HepG2 (cell line): Measurements from ENCODE around the gene JTB. TPM values are rescaled to one million over a fixed set of nuclear protein-coding genes. Genes with fewer than 3 reads are reported as not detected.

Experiments used
- EP300 ChIP-seq, 3 experiments: sonication (generic) in 1 of 3; formaldehyde crosslinking in 1 of 3; IDR thresholded peaks; 2 replicates each; pipeline versions ENCODE4 v1.5.1 to v1.6.1; 2011 to 2020; ENCODE audit warnings: low read depth in 2 of 3, low read length in 2 of 3, borderline replicate concordance in 1 of 3, improper control_type of control experiment in 1 of 3, mild to moderate bottlenecking in 1 of 3, missing genetic modification reagents in 1 of 3, moderate library complexity in 1 of 3
- MAFG ChIP-seq: sonication (generic); formaldehyde crosslinking; IDR thresholded peaks from 2 replicates; pipeline ENCODE4 v1.5.1; 2020; ENCODE audit warnings: mild to moderate bottlenecking, missing genetic modification reagents
- NCOA5 ChIP-seq: sonication (generic); formaldehyde crosslinking; IDR thresholded peaks from 2 replicates; pipeline ENCODE4 v1.4.0; 2020; ENCODE audit warnings: missing genetic modification reagents
- NONO ChIP-seq, 2 experiments: fragments of 450-650 bp in 1 of 2; sonication (generic) in 1 of 2; formaldehyde crosslinking in 1 of 2; IDR thresholded peaks in 1 of 2; conservative IDR thresholded peaks in 1 of 2; 2 replicates each; pipeline versions ENCODE4 v1.6.1 to v1.8.0; 2017 to 2022; ENCODE audit warnings: mild to moderate bottlenecking in 1 of 2, missing genetic modification reagents in 1 of 2, moderate library complexity in 1 of 2
- PAWR ChIP-seq: sonication (generic); formaldehyde crosslinking; IDR thresholded peaks from 2 replicates; pipeline ENCODE4 v1.4.0; 2020; ENCODE audit warnings: missing genetic modification reagents, mild to moderate bottlenecking, borderline replicate concordance
- RARG ChIP-seq: sonication (generic); formaldehyde crosslinking; IDR thresholded peaks from 2 replicates; pipeline ENCODE4 v1.4.0; 2020; ENCODE audit warnings: low read depth, mild to moderate bottlenecking, missing genetic modification reagents
- ZKSCAN5 ChIP-seq: sonication (generic); formaldehyde crosslinking; IDR thresholded peaks from 2 replicates; pipeline ENCODE4 v1.5.1; 2020; ENCODE audit warnings: mild to moderate bottlenecking, missing genetic modification reagents
- ZMYM3 ChIP-seq: sonication (generic); formaldehyde crosslinking; IDR thresholded peaks from 2 replicates; pipeline ENCODE4 v1.5.1; 2020; ENCODE audit warnings: mild to moderate bottlenecking, missing genetic modification reagents
- ZNF224 ChIP-seq: sonication (generic); formaldehyde crosslinking; IDR thresholded peaks from 2 replicates; pipeline ENCODE4 v1.5.0; 2020; ENCODE audit warnings: mild to moderate bottlenecking, missing genetic modification reagents
- ZNF232 ChIP-seq: sonication (generic); formaldehyde crosslinking; IDR thresholded peaks from 2 replicates; pipeline ENCODE4 v1.4.0; 2020; ENCODE audit warnings: missing genetic modification reagents, borderline replicate concordance
- ZNF589 ChIP-seq: sonication (generic); formaldehyde crosslinking; conservative IDR thresholded peaks from 2 replicates; pipeline ENCODE4 v1.8.0; 2022; ENCODE audit warnings: mild to moderate bottlenecking, moderate library complexity, missing genetic modification reagents
- polyA plus RNA-seq, 8 experiments: library from polyadenylated mRNA; depleted of rRNA in 3 of 8; stranded (reverse) in 7 of 8; unstranded in 1 of 8; fragments of >200 nt; fragmentation: Illumina TruSeq in 4 of 8; extraction: Trizol in 4 of 8; gene quantifications; 2 replicates each; pipeline versions ENCODE4 v1.2.1 to v1.2.3, GENCODE V29; 2011 to 2016; ENCODE audit warnings: low read depth in 4 of 8, missing spikeins in 1 of 8, mixed read lengths in 1 of 8; ENCODE audit not compliant: insufficient read depth in 1 of 8
- total RNA-seq, 5 experiments: library from RNA; depleted of rRNA; stranded (reverse); fragments of >200 nt; fragmentation: Illumina TruSeq; extraction: Trizol; gene quantifications; 2 replicates each; pipeline ENCODE4 v1.2.3, GENCODE V29; 2016; ENCODE audit warnings: low read depth in 1 of 5
- TF ChIP-seq, protein P1 (sequence below), 2 experiments: sonication (generic) in 1 of 2; formaldehyde crosslinking in 1 of 2; IDR thresholded peaks; 2 replicates each; pipeline versions ENCODE4 v1.6.1 to v1.9.0; 2014 to 2022; ENCODE audit warnings: antibody characterized with exemption in 1 of 2, borderline replicate concordance in 1 of 2, inconsistent platforms in 1 of 2, low read depth in 1 of 2, missing genetic modification reagents in 1 of 2
- TF ChIP-seq, protein P2 (sequence below): sonication (generic); formaldehyde crosslinking; conservative IDR thresholded peaks from 2 replicates; pipeline ENCODE4 v1.4.0; 2020; ENCODE audit warnings: missing genetic modification reagents
- TF ChIP-seq, protein P3 (sequence below): sonication (generic); formaldehyde crosslinking; IDR thresholded peaks from 2 replicates; pipeline ENCODE4 v1.8.0; 2022; ENCODE audit warnings: missing genetic modification reagents, mild to moderate bottlenecking, inconsistent platforms, borderline replicate concordance
- TF ChIP-seq, protein P4 (sequence below): sonication (generic); formaldehyde crosslinking; conservative IDR thresholded peaks from 2 replicates; pipeline ENCODE4 v1.4.0; 2020; ENCODE audit warnings: missing genetic modification reagents
- TF ChIP-seq, protein P5 (sequence below): sonication (generic); formaldehyde crosslinking; IDR thresholded peaks from 2 replicates; pipeline ENCODE4 v1.8.1; 2023; ENCODE audit warnings: missing genetic modification reagents, mild to moderate bottlenecking, borderline replicate concordance

JTB gene
- total and polyA plus RNA-seq, 2 of the 13 experiments (the other 11 are each of a cell fraction or from before 2014, with no cell fraction given): 96.7 to 99.2 TPM

DNA sequence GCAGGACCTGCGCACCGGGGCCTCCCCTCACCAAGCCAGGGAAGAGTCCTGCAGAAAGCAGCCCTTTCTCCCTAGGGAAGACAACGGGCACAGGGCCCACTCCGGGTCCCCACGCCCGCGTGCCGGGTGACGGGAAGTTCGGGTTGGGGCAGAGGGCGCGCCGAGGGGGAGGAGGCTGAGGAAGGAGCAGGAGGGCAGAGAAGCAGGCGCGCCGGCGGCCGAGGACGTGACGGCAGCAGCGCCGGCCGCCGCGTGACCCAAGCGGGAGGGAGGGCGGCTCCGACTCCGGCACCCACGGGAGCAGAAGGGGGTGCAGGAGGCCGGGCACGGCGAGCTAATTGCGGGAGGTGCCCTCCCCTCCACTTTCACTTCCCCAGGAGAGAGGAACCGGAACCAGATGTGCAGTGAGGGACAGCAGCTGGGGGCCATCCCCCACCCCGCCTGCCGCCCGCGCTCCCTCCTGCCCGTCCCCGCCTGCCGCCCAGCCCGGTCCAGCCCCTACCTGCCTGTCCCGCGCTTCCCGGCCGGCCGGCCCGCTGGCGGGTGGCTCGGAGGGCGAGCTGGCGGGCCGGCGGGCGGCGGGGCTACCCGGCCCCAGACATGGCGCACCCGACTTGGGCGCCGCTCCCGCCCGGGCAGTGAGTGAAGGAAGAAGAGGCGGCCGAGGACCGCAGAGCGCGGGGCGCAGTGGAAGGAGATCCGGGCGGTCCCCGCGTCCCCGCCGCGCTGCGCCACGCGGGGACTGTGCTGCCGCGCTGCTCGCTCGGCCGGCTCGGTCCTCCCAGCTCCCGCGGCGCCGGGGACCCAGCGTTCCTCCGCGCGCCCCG lies 31.5 kb downstream of the JTB start (continued):
- TF ChIP-seq, protein P1, sequence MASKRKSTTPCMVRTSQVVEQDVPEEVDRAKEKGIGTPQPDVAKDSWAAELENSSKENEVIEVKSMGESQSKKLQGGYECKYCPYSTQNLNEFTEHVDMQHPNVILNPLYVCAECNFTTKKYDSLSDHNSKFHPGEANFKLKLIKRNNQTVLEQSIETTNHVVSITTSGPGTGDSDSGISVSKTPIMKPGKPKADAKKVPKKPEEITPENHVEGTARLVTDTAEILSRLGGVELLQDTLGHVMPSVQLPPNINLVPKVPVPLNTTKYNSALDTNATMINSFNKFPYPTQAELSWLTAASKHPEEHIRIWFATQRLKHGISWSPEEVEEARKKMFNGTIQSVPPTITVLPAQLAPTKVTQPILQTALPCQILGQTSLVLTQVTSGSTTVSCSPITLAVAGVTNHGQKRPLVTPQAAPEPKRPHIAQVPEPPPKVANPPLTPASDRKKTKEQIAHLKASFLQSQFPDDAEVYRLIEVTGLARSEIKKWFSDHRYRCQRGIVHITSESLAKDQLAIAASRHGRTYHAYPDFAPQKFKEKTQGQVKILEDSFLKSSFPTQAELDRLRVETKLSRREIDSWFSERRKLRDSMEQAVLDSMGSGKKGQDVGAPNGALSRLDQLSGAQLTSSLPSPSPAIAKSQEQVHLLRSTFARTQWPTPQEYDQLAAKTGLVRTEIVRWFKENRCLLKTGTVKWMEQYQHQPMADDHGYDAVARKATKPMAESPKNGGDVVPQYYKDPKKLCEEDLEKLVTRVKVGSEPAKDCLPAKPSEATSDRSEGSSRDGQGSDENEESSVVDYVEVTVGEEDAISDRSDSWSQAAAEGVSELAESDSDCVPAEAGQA (IDR thresholded peaks at IDR 0.05; ENCODE audit: low read depth): no peak
- TF ChIP-seq, protein P1 (CRISPR knock-in tag; IDR thresholded peaks at IDR 0.05; ENCODE audit: borderline replicate concordance): no peak
- no peak for TF ChIP-seq NONO (IDR thresholded peaks at IDR 0.05)
- peak; percentile 46; the same call in 1 of the 2 replicates for TF ChIP-seq NONO (CRISPR knock-in tag; conservative IDR thresholded peaks at IDR 0.05)
- TF ChIP-seq ZNF232: no peak
- no peak for TF ChIP-seq ZNF589 (CRISPR knock-in tag)
- TF ChIP-seq, protein P2, sequence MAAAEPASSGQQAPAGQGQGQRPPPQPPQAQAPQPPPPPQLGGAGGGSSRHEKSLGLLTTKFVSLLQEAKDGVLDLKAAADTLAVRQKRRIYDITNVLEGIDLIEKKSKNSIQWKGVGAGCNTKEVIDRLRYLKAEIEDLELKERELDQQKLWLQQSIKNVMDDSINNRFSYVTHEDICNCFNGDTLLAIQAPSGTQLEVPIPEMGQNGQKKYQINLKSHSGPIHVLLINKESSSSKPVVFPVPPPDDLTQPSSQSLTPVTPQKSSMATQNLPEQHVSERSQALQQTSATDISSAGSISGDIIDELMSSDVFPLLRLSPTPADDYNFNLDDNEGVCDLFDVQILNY (CRISPR knock-in tag): no peak
- no peak for TF ChIP-seq ZKSCAN5 (CRISPR knock-in tag)
- TF ChIP-seq MAFG (CRISPR knock-in tag): no peak
- TF ChIP-seq RARG (CRISPR knock-in tag): no peak
- TF ChIP-seq, protein P3, sequence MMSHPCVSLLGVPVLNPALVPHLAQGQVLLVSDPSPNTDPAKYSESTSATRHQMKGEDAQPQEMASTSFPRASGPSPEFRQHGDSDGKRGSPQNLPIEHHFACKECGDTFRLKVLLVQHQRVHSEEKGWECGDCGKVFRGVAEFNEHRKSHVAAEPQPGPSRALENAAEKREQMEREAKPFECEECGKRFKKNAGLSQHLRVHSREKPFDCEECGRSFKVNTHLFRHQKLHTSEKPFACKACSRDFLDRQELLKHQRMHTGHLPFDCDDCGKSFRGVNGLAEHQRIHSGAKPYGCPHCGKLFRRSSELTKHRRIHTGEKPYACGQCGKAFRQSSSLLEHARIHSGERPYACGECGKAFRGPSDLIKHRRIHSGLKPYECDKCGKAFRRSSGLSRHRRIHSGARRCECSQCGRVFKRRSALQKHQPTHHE (CRISPR knock-in tag): no peak
- no peak for TF ChIP-seq PAWR (CRISPR knock-in tag)
- TF ChIP-seq NCOA5: no peak
- no peak for TF ChIP-seq ZNF224
- TF ChIP-seq, protein P4, sequence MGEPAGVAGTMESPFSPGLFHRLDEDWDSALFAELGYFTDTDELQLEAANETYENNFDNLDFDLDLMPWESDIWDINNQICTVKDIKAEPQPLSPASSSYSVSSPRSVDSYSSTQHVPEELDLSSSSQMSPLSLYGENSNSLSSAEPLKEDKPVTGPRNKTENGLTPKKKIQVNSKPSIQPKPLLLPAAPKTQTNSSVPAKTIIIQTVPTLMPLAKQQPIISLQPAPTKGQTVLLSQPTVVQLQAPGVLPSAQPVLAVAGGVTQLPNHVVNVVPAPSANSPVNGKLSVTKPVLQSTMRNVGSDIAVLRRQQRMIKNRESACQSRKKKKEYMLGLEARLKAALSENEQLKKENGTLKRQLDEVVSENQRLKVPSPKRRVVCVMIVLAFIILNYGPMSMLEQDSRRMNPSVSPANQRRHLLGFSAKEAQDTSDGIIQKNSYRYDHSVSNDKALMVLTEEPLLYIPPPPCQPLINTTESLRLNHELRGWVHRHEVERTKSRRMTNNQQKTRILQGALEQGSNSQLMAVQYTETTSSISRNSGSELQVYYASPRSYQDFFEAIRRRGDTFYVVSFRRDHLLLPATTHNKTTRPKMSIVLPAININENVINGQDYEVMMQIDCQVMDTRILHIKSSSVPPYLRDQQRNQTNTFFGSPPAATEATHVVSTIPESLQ (CRISPR knock-in tag): no peak
- TF ChIP-seq, protein P5, sequence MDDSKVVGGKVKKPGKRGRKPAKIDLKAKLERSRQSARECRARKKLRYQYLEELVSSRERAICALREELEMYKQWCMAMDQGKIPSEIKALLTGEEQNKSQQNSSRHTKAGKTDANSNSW (CRISPR knock-in tag): peak; percentile 13; the same call in 1 of the 2 replicates
- TF ChIP-seq EP300 (IDR thresholded peaks at IDR 0.05; ENCODE audit: low read depth in 2 of 2, low read length in 2 of 2): no peak
- TF ChIP-seq EP300 (CRISPR knock-in tag; IDR thresholded peaks at IDR 0.05; ENCODE audit: borderline replicate concordance): no peak
- TF ChIP-seq ZMYM3: no peak
